Kasumi-1 (cell line): ENCODE results near the gene PPP1R2C.

Source experiments
- DNase-seq, 2 experiments: peaks; one replicate each; lab custom pipeline; 2025; lab: John Stamatoyannopoulos, UW

Gene PPP1R2C

GRCh38 chrX:42778096-42778495 lies at the start of gene PPP1R2C:
Gene PPP1R2C, minus strand, starts transcription at chrX:42778163. Its CDS starts 84 bp downstream, at chrX:42778079.
- no peak for DNase-seq

- DNase-seq: no peak
These were observed 47.2 kb upstream of the PPP1R2C start for GRCh38 chrX:42825201-42825600.

GRCh38 chrX:42824541-42824940 lies 46.6 kb upstream of the PPP1R2C start:
- no peak for DNase-seq

GRCh38 chrX:42823443-42823842 lies 45.5 kb upstream of the PPP1R2C start:
- DNase-seq: no peak

GRCh38 chrX:42821803-42822443 lies 44.0 kb upstream of the PPP1R2C start:
- no peak for DNase-seq

- DNase-seq: no peak
These were observed 40.4 kb upstream of the PPP1R2C start for GRCh38 chrX:42818151-42818921.

GRCh38 chrX:42809569-42809968 lies 31.6 kb upstream of the PPP1R2C start:
- DNase-seq: no peak

- no peak for DNase-seq
These were observed 29.4 kb upstream of the PPP1R2C start for GRCh38 chrX:42807393-42807792.

- no peak for DNase-seq
These were observed 26.6 kb upstream of the PPP1R2C start for GRCh38 chrX:42804524-42804923.

GRCh38 chrX:42803320-42803719 lies 25.4 kb upstream of the PPP1R2C start:
- no peak for DNase-seq

- no peak for DNase-seq
These were observed 19.8 kb upstream of the PPP1R2C start for GRCh38 chrX:42797651-42798269.

GRCh38 chrX:42783451-42783850 lies 5.5 kb upstream of the PPP1R2C start:
- DNase-seq: no peak

GRCh38 chrX:42776195-42776594 lies 1.8 kb downstream of the PPP1R2C start:
- peak; percentile 5 to 29 for DNase-seq

- DNase-seq: no peak
These were observed 5.1 kb downstream of the PPP1R2C start for GRCh38 chrX:42772874-42773273.

- no peak for DNase-seq
These were observed 6.2 kb downstream of the PPP1R2C start for GRCh38 chrX:42771506-42772335.

- DNase-seq: no peak
These were observed 7.4 kb downstream of the PPP1R2C start for GRCh38 chrX:42770566-42770965.

GRCh38 chrX:42759881-42760280 lies 18.1 kb downstream of the PPP1R2C start:
- DNase-seq: no peak

GRCh38 chrX:42755815-42756214 lies 22.1 kb downstream of the PPP1R2C start:
- DNase-seq: no peak

- no peak for DNase-seq
These were observed 23.4 kb downstream of the PPP1R2C start for GRCh38 chrX:42754603-42755002.

GRCh38 chrX:42754115-42754514 lies 23.8 kb downstream of the PPP1R2C start:
- no peak for DNase-seq

- DNase-seq: no peak
These were observed 25.2 kb downstream of the PPP1R2C start for GRCh38 chrX:42752730-42753129.

GRCh38 chrX:42751573-42751972 lies 26.4 kb downstream of the PPP1R2C start:
- DNase-seq: no peak
